GM21367 (cell line): ENCODE results near the gene PCDHGA8.
"Not testable (repeated sequence)": the region's sequence is repeated elsewhere in the genome, so short reads cannot be mapped to it uniquely, and the experiment has no call there.

Experiments
- ATAC-seq: cut with Tn5 transposase; IDR thresholded peaks from one replicate; pipeline ENCODE4 v1.9.1; 2021; ENCODE audit not compliant: unreplicated experiment

Gene PCDHGA8

GRCh38 chr5:141430332-141431113, 38.1 kb downstream of the PCDHGA8 start, which contains the start of gene PCDHGA12:
TSS of gene PCDHGA12 (plus strand) at chr5:141430507. CDS start at chr5:141430760, 253 bp downstream.
- ATAC-seq, result no peak

DNA sequence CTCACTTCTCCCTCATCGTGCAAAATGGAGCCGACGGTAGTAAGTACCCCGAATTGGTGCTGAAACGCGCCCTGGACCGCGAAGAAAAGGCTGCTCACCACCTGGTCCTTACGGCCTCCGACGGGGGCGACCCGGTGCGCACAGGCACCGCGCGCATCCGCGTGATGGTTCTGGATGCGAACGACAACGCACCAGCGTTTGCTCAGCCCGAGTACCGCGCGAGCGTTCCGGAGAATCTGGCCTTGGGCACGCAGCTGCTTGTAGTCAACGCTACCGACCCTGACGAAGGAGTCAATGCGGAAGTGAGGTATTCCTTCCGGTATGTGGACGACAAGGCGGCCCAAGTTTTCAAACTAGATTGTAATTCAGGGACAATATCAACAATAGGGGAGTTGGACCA, 38.9 kb downstream of the PCDHGA8 start:
- ATAC-seq, result no peak

GRCh38 chr5:141432308-141432707, 39.9 kb downstream of the PCDHGA8 start:
- ATAC-seq, result not testable (repeated sequence)

DNA sequence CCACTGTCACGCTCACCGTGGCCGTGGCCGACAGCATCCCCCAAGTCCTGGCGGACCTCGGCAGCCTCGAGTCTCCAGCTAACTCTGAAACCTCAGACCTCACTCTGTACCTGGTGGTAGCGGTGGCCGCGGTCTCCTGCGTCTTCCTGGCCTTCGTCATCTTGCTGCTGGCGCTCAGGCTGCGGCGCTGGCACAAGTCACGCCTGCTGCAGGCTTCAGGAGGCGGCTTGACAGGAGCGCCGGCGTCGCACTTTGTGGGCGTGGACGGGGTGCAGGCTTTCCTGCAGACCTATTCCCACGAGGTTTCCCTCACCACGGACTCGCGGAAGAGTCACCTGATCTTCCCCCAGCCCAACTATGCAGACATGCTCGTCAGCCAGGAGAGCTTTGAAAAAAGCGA, 40.3 kb downstream of the PCDHGA8 start:
- ATAC-seq, result not testable (repeated sequence)

DNA sequence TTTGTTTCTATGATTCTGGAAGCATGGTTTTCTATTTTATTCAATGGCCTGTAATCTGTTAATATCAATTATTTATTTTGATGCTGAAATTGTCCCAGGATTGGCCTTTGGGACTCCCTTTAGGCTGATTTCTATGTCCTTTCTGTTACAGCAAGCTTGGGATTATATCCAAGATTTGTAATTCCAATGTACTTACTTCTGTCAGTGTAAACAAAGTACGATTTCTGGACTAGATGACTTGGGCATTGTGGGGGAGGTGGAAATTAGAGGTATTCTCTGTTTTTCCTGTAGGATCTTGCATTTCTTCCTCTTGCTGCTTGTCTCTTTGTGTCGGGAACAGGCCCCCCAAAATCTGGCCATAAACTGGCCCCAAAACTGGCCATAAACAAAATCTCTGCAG, 41.6 kb downstream of the PCDHGA8 start:
- no peak for ATAC-seq

DNA sequence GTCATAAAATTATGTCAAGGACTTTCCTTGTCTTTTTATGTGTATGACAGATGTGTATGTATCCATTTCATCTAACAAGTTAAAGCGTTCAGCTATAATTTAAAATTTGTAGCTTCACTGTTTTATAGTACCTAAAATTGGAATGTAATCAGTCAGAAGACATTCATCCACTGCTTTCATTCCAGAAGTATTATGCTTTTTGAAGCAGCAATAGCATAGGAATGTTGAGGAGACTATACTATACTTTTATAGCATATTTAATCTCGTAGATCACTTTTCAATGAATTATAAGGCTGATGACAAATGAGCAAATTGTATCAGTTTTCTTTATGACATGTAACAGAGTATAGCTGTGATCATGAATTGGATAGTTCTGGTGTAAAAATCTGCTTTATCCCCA, 44.8 kb downstream of the PCDHGA8 start:
- no peak for ATAC-seq

- ATAC-seq, result no peak
Observed at GRCh38 chr5:141439411-141440141, 47.1 kb downstream of the PCDHGA8 start.

GRCh38 chr5:141440341-141440740, 47.9 kb downstream of the PCDHGA8 start:
- ATAC-seq, result no peak

- ATAC-seq, result no peak
Observed at GRCh38 chr5:141441571-141442170, 49.2 kb downstream of the PCDHGA8 start.
